Stimulated activated CD4-positive, alpha-beta T cell treated with anti-CD3 and anti-CD28 coated beads, TNF-alpha, amount 100 ng/mL, for 1 hour (primary cell): ENCODE measurements around the gene CXCR2.
"Not testable (repeated sequence)": the region's sequence is repeated elsewhere in the genome, so short reads cannot be mapped to it uniquely, and the experiment has no call there.

ENCODE experiments used
- DNase-seq, 3 donors: peaks; one replicate each; pipeline ENCODE4 v3.0.0-alpha.2; 2020; ENCODE audit warnings: low read depth in 3 of 3, low spot score in 1 of 3

CXCR2 gene

GRCh38 chr2:218125626-218126080, at the start of gene CXCR2:
Gene CXCR2 (plus strand): TSS chr2:218126028. CDS start chr2:218134802, 8,774 bp downstream.
- no peak for DNase-seq

DNA sequence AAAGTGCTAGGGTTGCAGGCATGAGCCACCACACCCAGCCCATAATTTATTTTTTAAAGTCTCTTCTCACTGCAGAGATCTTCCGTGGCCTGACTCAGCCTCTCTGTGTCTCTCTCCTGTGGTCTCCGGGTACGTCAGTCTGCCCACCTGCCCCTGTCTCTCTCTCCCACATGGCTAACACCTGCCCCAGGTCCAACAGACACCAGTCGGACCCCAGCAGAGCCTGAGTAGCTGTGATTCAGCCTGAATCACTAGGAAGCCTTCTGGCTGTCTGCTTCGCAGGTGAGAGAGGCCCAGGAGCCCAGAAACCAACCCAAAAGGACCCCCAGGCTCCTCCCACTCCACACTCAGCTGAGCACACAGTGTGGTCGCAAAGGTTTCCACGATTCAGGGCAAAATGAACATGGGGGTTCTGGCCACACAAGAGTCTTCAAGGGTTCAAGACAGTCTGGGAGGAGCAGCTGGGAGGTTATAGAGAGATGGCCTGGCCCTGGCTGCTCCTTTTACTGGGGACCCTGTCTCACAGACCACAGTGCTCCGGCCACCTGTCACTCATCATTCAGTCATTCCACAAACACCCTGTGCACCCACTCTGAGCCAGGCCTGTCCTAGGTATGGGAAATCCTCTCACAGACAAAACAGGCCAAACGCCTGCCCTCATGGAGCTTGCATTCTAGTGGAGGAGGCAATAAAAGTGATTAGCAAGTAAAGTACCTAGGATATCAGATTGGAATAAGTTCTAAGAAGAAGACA, 48.2 kb upstream of the CXCR2 start:
- DNase-seq, result no peak

GRCh38 chr2:218079943-218080913, 45.6 kb upstream of the CXCR2 start:
- no peak for DNase-seq

DNA sequence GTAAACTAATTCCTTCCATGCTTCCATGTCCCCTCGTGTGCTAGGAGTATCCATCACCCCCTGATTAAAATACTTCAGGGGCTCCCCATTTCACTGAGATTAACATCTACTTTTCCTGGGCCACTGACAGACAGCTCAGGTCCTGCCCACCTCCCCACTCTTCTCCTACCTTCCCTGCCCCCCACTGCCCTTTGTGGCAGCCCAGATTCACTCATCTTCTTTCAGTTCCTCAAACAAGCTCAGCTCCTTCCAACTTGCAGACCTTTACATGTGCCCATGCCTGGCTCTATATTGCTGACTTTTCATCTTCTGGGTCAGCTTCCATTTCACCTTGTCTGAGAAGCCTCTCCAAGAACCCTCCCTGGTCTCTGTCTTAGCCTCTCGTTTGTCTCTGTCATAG, 44.8 kb upstream of the CXCR2 start:
- no peak for DNase-seq

- DNase-seq, result no peak
Measured at GRCh38 chr2:218081695-218082094, 44.1 kb upstream of the CXCR2 start.

DNA sequence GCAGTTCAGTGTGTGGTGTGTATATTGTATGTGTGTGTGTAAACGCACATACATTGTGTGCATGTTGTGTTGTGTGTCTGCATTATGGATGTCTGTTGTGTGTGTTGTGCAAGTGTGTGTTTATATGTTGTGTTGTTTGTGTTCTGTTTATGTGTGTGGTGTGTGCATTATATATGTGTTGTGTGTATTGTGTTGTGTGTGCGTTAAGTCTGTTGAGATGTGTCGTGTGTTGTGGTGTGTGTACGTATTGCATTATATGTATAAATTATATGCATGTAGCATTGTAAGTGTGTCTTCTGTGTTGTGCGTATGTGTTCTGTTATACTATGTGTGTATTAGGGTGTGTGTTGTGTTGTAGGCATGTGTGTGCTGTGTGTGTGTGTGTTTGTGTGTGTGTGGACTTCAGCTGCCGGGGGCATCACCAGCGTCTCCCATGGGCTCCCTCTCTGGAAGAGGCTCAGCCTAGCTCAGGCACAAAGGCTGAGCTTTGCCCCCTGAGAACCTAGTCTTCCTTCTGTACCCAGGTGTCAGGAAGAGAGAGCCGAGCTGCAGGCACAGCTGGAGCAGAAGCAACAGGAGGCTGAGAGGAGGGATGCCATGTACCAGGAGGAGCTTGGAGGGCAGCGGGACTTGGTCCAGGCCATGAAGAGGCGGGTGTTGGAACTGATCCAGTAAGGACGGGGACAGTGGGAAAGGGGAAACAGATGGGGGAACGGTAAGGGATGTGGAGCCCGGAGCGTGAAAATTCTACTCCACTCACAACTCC, 43.1 kb upstream of the CXCR2 start:
- no peak for DNase-seq

DNA sequence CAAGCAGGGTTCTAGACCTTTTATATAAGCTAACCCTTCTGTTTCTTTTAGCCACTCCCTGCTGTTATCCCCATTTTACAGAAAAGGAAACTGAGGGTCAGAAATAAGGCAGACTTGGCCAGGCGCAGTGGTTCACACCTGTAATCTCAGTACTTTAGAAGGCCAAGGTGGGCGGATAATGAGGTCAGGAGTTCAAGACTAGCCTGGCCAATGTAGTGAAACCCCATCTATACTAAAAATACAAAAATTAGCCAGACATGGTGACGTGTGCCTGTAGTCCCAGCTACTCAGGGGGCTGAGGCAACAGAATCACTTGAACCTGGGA, 42.5 kb upstream of the CXCR2 start:
- no peak for DNase-seq

- no peak for DNase-seq
Measured at GRCh38 chr2:218086478-218086877, 39.4 kb upstream of the CXCR2 start.

GRCh38 chr2:218089259-218089658, 36.6 kb upstream of the CXCR2 start:
- no peak for DNase-seq

DNA sequence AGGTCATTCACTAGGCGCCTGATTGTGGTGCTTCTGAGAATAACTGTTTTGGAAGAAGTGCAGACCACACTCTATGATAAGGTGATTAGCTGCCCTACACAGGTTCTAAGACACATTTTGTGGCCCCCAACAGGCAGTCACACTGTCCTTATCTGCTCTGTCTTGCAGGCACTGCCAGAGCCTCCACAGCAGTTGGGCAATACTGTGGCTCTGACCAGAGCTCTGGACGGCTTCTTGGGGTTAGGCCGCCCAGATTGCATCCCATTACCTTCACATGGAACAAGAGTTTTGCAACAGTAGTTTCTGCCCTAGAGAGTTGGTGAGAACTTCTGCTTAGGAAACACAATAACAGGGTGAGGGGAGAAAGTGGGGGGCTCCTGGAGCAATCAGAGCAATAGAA, 34.1 kb upstream of the CXCR2 start:
- DNase-seq, result no peak

- DNase-seq, result no peak
Measured at GRCh38 chr2:218093879-218094278, 31.9 kb upstream of the CXCR2 start.

DNA sequence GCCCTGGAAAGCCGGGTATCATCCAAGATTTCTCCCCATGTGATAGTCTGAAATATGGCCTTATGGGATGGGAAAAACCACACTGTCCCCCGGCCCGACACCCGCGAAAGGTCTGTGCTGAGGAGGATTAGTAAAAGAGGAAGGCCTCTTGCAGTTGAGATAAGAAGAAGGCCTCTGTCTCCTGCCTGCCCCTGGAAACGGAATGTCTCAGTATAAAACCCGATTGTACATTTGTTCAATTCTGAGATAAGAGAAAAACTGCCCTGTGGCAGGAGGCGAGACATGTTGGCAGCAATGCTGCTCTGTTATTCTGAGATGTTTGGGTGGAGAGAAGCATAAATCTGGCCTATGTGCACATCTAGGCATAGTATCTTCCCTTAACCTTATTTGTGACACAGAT, 30.0 kb upstream of the CXCR2 start:
- DNase-seq, result no peak

- no peak for DNase-seq
Measured at GRCh38 chr2:218097975-218098374, 27.9 kb upstream of the CXCR2 start.

DNA sequence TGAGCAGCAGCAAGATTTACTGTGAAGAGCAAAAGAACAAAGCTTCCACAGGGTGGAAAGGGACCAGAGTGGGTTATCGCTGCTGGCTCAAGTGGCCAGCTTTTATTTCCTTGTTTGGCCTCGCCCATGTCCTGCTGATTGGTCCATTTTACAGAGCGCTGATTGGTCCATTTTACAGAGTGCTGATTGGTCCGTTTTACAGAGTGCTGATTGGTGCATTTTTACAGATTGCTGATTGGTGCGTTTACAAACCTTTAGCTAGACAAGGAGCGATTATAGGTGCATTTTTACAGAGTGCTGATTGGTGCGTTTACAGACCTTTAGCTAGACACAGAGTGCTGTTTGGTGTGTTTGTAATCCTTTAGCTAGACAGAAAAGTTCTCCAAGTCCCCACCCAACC, 17.0 kb upstream of the CXCR2 start:
- DNase-seq, result not testable (repeated sequence)

- DNase-seq, result not testable (repeated sequence)
Measured at GRCh38 chr2:218121789-218122188, 4.0 kb upstream of the CXCR2 start.

GRCh38 chr2:218122286-218122685, 3.5 kb upstream of the CXCR2 start:
- DNase-seq, result not testable (repeated sequence)

- DNase-seq, result no peak
Measured at GRCh38 chr2:218123986-218124385, 1.8 kb upstream of the CXCR2 start.

- DNase-seq, result no peak
Measured at GRCh38 chr2:218125095-218125494, 733 bp upstream of the CXCR2 start.

- DNase-seq, result no peak
Measured at GRCh38 chr2:218127929-218128455, 2.2 kb downstream of the CXCR2 start.

DNA sequence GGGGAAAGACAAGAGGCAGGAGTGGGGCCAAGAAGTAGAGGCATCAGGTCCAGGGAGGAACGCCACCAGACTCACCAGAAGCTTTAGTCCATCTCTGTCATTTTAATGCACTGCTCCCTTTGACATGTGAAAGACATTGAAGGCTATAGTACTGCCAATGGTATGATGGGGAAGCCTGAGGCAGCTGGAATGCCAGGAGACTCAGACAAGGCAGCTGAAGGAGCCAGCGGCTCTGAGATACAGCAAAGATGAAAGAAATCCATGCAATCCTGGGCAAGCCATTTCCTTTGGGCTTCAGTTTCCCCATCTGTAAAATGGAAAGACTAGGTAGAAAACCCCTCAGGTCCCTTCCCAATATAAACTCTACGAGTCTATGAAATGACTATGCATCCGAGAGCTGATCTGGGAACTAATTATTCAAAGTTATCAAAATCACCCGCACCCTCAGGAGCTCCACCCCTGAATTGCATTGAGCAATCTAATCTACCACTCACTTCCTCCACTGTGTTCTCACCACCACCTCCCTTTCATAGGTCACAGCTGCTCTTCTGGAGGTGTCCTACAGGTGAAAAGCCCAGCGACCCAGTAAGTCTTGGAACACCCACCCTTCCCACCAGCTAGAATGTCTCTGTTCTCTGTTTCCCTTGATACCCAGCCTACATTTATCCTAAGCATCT, 3.1 kb downstream of the CXCR2 start:
- no peak for DNase-seq
